ENCODE results near the gene ATOH8.
A peak's percentile ranks its signal among the peaks of the same experiment; 100 is the strongest.

Gene ATOH8

GRCh38 chr2:85814802-85815550, 61.2 kb downstream of the ATOH8 start:
- CTCF ChIA-PET = interaction anchor here (0.6 to 27.8 kb wide), 49 partner anchors 7 to 268 kb away, joined by 3 to 891 read pairs (median 7); partner anchors contain the start of gene ATOH8
- POLR2A ChIA-PET = interaction anchor here (1.5 kb wide), 1 partner anchor 86 kb away, joined by 6 read pairs; no protein-coding TSS in a partner anchor

GRCh38 chr2:85819811-85820510, 66.2 kb downstream of the ATOH8 start:
- DNase-seq (ENCODE audit: low read depth, low spot score) = no peak
- CTCF ChIA-PET = interaction anchor here (0.8 to 27.8 kb wide), 8 partner anchors 7 to 263 kb away, joined by 3 to 891 read pairs (median 8); no protein-coding TSS in a partner anchor
- POLR2A ChIA-PET = no interaction called here
- H3K4me3 ChIP-seq (ENCODE audit: low read depth, low read length) = no peak overlapping the region
- no peak for TF ChIP-seq CTCF (IDR thresholded peaks at IDR 0.05; ENCODE audit: insufficient read depth, low read length, missing control alignments)

More at GRCh38 chr2:85814802-85815550, 61.2 kb downstream of the ATOH8 start:
- no peak for DNase-seq (ENCODE audit: low read depth, low spot score)
- no peak for TF ChIP-seq CTCF (IDR thresholded peaks at IDR 0.05; ENCODE audit: insufficient read depth, low read length, missing control alignments)
- H3K4me3 ChIP-seq (ENCODE audit: low read depth, low read length) = no peak overlapping the region

- ChIA-PET POLR2A (no interaction called here), CTCF (interaction anchor here (5.5 to 27.8 kb wide), 4 partner anchors 10 to 260 kb away, joined by 33 to 891 read pairs (median 209); partner anchors contain the start of gene ST3GAL5)
- H3K4me3 ChIP-seq (ENCODE audit: low read depth, low read length) = no peak overlapping the region
- TF ChIP-seq CTCF (IDR thresholded peaks at IDR 0.05; ENCODE audit: insufficient read depth, low read length, missing control alignments) = no peak
- DNase-seq (ENCODE audit: low read depth, low spot score) = no peak
Measured at GRCh38 chr2:85822766-85823165, 69.0 kb downstream of the ATOH8 start.

- POLR2A ChIA-PET = no interaction called here
- DNase-seq (ENCODE audit: low read depth, low spot score) = no peak
- CTCF ChIA-PET = interaction anchor here (0.7 to 27.8 kb wide), 8 partner anchors 8 to 259 kb away, joined by 3 to 891 read pairs (median 18); partner anchors contain the start of gene ST3GAL5
- TF ChIP-seq CTCF (IDR thresholded peaks at IDR 0.05; ENCODE audit: insufficient read depth, low read length, missing control alignments) = no peak
- no peak overlapping the region for H3K4me3 ChIP-seq (ENCODE audit: low read depth, low read length)
Measured at GRCh38 chr2:85823951-85824350, 70.2 kb downstream of the ATOH8 start.

GRCh38 chr2:85826990-85827878, 73.4 kb downstream of the ATOH8 start:
- no peak overlapping the region; the same call in 1 of the 2 replicates for H3K4me3 ChIP-seq (ENCODE audit: low read depth, low read length)
- peak; percentile 98 for TF ChIP-seq CTCF (IDR thresholded peaks at IDR 0.05; ENCODE audit: insufficient read depth, low read length, missing control alignments)
- DNase-seq (ENCODE audit: low read depth, low spot score) = no peak
- ChIA-PET POLR2A (interaction anchor here (0.6 to 1.1 kb wide), 3 partner anchors 59 to 210 kb away, joined by 3 read pairs; no protein-coding TSS in a partner anchor), CTCF (interaction anchor here (0.6 to 27.8 kb wide), 84 partner anchors 8 to 546 kb away, joined by 3 to 891 read pairs (median 5); partner anchors contain the start of genes POLR1A, PTCD3 and ST3GAL5)

Measured in AG04449 (cell line).